AG09309 (cell line): Measurements from ENCODE around the gene FES.

ENCODE experiments used
- DNase-seq: peaks from one replicate; pipeline ENCODE4 v3.0.0-alpha.2; 2010; ENCODE audit warnings: low read depth
- H3K4me3 ChIP-seq: 2 replicates; pipeline ENCODE4 v1.5.1; 2011; ENCODE audit warnings: mild to moderate bottlenecking, low read depth, low read length, moderate library complexity; ENCODE audit not compliant: control insufficient read depth
- TF ChIP-seq, protein P1 (sequence below): IDR thresholded peaks from 2 replicates; pipeline ENCODE4 v1.5.1; 2011; ENCODE audit warnings: mild to moderate bottlenecking, low read depth, low read length, inconsistent platforms; ENCODE audit not compliant: insufficient read depth, control insufficient read depth; ENCODE audit errors: missing control alignments

Gene FES

DNA sequence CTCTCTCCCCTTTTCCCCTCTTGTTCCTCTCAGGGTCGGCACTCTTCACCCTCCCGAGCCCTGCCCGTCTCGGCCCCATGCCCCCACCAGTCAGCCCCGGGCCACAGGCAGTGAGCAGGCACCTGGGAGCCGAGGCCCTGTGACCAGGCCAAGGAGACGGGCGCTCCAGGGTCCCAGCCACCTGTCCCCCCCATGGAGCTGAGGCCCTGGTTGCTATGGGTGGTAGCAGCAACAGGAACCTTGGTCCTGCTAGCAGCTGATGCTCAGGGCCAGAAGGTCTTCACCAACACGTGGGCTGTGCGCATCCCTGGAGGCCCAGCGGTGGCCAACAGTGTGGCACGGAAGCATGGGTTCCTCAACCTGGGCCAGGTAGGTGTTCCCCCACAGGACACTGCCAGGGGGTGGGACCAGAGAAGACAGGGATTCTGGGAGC, 8.7 kb upstream of the FES start:
- no peak for DNase-seq
- H3K4me3 ChIP-seq, result no peak overlapping the region
- TF ChIP-seq, protein P1, sequence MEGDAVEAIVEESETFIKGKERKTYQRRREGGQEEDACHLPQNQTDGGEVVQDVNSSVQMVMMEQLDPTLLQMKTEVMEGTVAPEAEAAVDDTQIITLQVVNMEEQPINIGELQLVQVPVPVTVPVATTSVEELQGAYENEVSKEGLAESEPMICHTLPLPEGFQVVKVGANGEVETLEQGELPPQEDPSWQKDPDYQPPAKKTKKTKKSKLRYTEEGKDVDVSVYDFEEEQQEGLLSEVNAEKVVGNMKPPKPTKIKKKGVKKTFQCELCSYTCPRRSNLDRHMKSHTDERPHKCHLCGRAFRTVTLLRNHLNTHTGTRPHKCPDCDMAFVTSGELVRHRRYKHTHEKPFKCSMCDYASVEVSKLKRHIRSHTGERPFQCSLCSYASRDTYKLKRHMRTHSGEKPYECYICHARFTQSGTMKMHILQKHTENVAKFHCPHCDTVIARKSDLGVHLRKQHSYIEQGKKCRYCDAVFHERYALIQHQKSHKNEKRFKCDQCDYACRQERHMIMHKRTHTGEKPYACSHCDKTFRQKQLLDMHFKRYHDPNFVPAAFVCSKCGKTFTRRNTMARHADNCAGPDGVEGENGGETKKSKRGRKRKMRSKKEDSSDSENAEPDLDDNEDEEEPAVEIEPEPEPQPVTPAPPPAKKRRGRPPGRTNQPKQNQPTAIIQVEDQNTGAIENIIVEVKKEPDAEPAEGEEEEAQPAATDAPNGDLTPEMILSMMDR, result no peak

DNA sequence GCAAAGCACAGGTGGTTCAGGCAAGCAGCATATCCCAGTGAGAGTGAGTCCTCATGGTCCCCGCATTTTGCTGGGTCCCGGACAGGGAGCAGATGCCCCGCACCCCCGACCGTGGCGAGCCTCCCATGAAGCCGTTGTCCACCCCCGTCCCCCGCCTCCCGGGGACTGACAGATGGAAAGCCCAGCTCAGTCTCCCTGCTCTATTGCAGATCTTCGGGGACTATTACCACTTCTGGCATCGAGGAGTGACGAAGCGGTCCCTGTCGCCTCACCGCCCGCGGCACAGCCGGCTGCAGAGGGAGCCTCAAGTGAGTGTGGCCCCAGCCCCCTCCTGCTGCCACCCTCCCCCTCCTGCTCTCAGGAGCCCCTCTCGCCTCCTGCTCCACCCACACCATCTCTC, 8.3 kb upstream of the FES start:
- TF ChIP-seq, protein P1, result no peak
- no peak for DNase-seq
- no peak overlapping the region for H3K4me3 ChIP-seq

DNA sequence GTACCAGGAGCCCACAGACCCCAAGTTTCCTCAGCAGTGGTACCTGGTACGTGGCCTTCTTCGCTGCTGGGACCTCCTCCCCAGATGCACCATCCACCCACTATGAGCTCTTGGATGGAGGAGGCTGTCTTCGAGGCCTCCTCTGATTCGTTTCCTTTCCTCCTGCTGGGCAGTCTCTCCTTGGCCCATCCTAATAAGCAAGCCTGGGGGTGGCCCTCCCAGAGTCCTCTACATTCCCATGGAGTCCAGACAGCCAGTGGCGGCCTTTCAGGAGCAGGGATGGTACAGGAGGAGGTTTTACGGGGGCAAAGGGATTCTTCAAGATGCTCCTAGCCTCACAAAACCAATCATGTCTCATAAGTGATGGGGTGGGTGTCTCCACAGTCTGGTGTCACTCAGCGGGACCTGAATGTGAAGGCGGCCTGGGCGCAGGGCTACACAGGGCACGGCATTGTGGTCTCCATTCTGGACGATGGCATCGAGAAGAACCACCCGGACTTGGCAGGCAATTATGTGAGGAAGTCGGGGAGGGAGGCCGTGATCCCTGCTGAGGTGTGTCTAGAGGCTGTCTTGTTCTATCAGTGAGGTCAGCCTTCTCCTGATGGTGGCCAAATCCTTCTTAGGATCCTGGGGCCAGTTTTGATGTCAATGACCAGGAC, 7.7 kb upstream of the FES start:
- H3K4me3 ChIP-seq, result no peak overlapping the region
- TF ChIP-seq, protein P1, result no peak
- no peak for DNase-seq

DNA sequence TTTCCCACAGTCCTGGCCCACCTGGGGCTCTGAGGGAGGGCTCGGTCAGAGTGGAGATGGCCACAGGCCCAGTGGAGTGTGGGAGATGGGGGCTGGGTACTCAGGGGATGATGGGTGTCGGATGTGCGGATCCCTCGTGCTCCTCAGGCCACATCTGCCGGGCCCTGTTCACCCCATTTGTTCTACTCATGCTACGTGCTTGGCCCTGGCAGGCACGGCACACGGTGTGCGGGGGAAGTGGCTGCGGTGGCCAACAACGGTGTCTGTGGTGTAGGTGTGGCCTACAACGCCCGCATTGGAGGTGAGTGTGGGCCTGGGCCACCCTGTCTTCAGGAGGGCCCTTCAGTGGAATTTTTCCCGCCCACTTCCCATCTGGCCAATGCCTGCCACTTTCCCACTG, 7.0 kb upstream of the FES start:
- no peak overlapping the region for H3K4me3 ChIP-seq
- DNase-seq, result no peak
- TF ChIP-seq, protein P1, result no peak

DNA sequence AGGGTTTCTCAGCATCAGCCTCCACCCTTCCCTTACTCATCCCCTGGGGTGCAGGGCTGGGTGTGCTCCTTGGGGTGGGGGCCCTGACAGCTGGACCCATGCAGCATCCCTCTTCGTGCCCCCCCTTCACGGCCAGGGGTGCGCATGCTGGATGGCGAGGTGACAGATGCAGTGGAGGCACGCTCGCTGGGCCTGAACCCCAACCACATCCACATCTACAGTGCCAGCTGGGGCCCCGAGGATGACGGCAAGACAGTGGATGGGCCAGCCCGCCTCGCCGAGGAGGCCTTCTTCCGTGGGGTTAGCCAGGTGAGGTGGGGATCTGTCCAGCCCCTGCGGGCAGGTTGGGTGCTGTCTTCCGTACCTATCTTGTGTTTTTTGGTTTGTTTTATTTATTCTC, 6.3 kb upstream of the FES start:
- DNase-seq, result no peak
- TF ChIP-seq, protein P1, result no peak
- H3K4me3 ChIP-seq, result no peak overlapping the region

DNA sequence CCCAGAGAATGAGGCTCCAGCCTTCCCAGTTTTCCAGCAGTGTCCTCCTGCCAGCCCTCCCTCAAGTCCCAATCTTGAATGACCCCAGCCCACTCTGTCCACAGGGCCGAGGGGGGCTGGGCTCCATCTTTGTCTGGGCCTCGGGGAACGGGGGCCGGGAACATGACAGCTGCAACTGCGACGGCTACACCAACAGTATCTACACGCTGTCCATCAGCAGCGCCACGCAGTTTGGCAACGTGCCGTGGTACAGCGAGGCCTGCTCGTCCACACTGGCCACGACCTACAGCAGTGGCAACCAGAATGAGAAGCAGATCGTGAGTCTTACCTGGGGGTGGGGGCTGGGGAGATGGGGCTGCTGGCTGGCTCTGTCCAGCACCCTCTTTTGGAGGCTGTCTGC, 5.6 kb upstream of the FES start:
- no peak overlapping the region for H3K4me3 ChIP-seq
- TF ChIP-seq, protein P1, result no peak
- no peak for DNase-seq
